Effector CD4-positive, alpha-beta T cell (primary cell): ENCODE data around the gene RNF123.

ENCODE experiments used
- DNase-seq: peaks from one replicate; pipeline ENCODE4 v3.0.0-alpha.2; 2020

RNF123 gene

GRCh38 chr3:49705390-49705960 is 16.1 kb downstream of the RNF123 start:
- DNase-seq, result no peak

GRCh38 chr3:49706456-49707112 is 17.2 kb downstream of the RNF123 start:
- no peak for DNase-seq

- DNase-seq, result no peak
These were observed 17.7 kb downstream of the RNF123 start for GRCh38 chr3:49707113-49707480.

- no peak for DNase-seq
These were observed 20.5 kb downstream of the RNF123 start for GRCh38 chr3:49709852-49710251.

- DNase-seq, result no peak
These were observed 22.1 kb downstream of the RNF123 start for GRCh38 chr3:49711489-49711888.

GRCh38 chr3:49712166-49712565 is 22.8 kb downstream of the RNF123 start:
- DNase-seq, result no peak

- no peak for DNase-seq
These were observed 23.4 kb downstream of the RNF123 start for GRCh38 chr3:49712631-49713317.

GRCh38 chr3:49713336-49714105 is 24.2 kb downstream of the RNF123 start:
- no peak for DNase-seq

GRCh38 chr3:49714728-49715550 is 25.6 kb downstream of the RNF123 start:
- no peak for DNase-seq

- DNase-seq, result no peak
These were observed 26.3 kb downstream of the RNF123 start for GRCh38 chr3:49715611-49716121.

- peak; percentile 1 for DNase-seq
These were observed 26.8 kb downstream of the RNF123 start for GRCh38 chr3:49716169-49716568.

GRCh38 chr3:49716691-49717210 is 27.4 kb downstream of the RNF123 start:
- peak; percentile 1 for DNase-seq

- peak; percentile 0 for DNase-seq
These were observed 28.0 kb downstream of the RNF123 start for GRCh38 chr3:49717211-49717958.

- DNase-seq, result peak; percentile 1
These were observed 28.9 kb downstream of the RNF123 start for GRCh38 chr3:49717959-49718857.

- DNase-seq, result no peak
These were observed 29.5 kb downstream of the RNF123 start for GRCh38 chr3:49718858-49719213.

GRCh38 chr3:49719214-49719884 is 30.0 kb downstream of the RNF123 start, which contains the start of gene AMIGO3:
Gene AMIGO3, minus strand, starts transcription at chr3:49719684. Its CDS starts 219 bp downstream, at chr3:49719465.
- peak; percentile 92 for DNase-seq

GRCh38 chr3:49720855-49721595 is 31.7 kb downstream of the RNF123 start:
- DNase-seq, result no peak

GRCh38 chr3:49721596-49721895 is 32.2 kb downstream of the RNF123 start:
- DNase-seq, result no peak
